Vagina (tissue), 2 donors: ENCODE measurements around the gene RAD50. TPM values are rescaled to one million over a fixed set of nuclear protein-coding genes. Genes with fewer than 3 reads are reported as not detected.
A peak's percentile ranks its signal among the peaks of the same experiment; 100 is the strongest.

ENCODE experiments used
- DNase-seq, 2 donors: peaks; one replicate each; pipeline ENCODE4 v3.0.0-alpha.2; 2017; ENCODE audit errors: extremely low spot score in 2 of 2
- H3K27ac ChIP-seq: fragments of 200-600 bp; sonication (generic); one replicate; pipeline ENCODE4 v1.5.1; 2019
- H3K27me3 ChIP-seq: fragments of 200-600 bp; sonication (generic); one replicate; pipeline ENCODE4 v1.5.1; 2019
- H3K36me3 ChIP-seq, 2 donors: fragments of 200-600 bp; sonication (generic); one replicate each; pipeline ENCODE4 v1.5.1; 2017 to 2019
- H3K4me1 ChIP-seq: fragments of 200-600 bp; sonication (generic); one replicate; pipeline ENCODE4 v1.5.1; 2019
- H3K4me3 ChIP-seq, 2 donors: fragments of 200-600 bp; sonication (generic); 1 replicate in 1 of 2; 2 replicates in 1 of 2; pipeline ENCODE4 v1.5.1; 2016 to 2019
- H3K9me3 ChIP-seq: fragments of 200-600 bp; sonication (generic); one replicate; pipeline ENCODE4 v1.5.1; 2019
- POLR2A ChIP-seq, 2 donors: fragments of 450-650 bp; IDR thresholded peaks; one replicate each; pipeline ENCODE4 v1.6.1; 2017; ENCODE audit warnings: antibody characterized with exemption in 2 of 2, mild to moderate bottlenecking in 2 of 2, moderate library complexity in 2 of 2
- POLR2AphosphoS5 ChIP-seq, 2 donors: sonication (generic); formaldehyde crosslinking; IDR thresholded peaks; one replicate each; pipeline ENCODE4 v1.9.0; 2017; ENCODE audit warnings: antibody characterized with exemption in 2 of 2, mild to moderate bottlenecking in 2 of 2, low read depth in 1 of 2; ENCODE audit not compliant: insufficient read depth in 1 of 2
- intact Hi-C: fragments of 100-400 bp; cut with DNase I; formaldehyde crosslinking; loops from one replicate; pipeline ENCODE4 v1.15.1; 2023
- total RNA-seq: library from RNA; depleted of rRNA; stranded (reverse); fragments of >200 nt; gene quantifications from one replicate; pipeline ENCODE4 v1.2.3, GENCODE V29; 2016
- TF ChIP-seq, protein P1 (sequence below), 3 experiments: fragments of 450-650 bp in 2 of 3; fragments of 200-600 bp in 1 of 3; sonication (generic) in 1 of 3; IDR thresholded peaks; one replicate each; pipeline ENCODE4 v1.5.1; 2017 to 2019; ENCODE audit warnings: antibody characterized with exemption in 3 of 3, mild to moderate bottlenecking in 2 of 3, moderate library complexity in 2 of 3

RAD50 gene
- total RNA-seq, 1 donor from 2014 or later = 29.0 TPM

DNA sequence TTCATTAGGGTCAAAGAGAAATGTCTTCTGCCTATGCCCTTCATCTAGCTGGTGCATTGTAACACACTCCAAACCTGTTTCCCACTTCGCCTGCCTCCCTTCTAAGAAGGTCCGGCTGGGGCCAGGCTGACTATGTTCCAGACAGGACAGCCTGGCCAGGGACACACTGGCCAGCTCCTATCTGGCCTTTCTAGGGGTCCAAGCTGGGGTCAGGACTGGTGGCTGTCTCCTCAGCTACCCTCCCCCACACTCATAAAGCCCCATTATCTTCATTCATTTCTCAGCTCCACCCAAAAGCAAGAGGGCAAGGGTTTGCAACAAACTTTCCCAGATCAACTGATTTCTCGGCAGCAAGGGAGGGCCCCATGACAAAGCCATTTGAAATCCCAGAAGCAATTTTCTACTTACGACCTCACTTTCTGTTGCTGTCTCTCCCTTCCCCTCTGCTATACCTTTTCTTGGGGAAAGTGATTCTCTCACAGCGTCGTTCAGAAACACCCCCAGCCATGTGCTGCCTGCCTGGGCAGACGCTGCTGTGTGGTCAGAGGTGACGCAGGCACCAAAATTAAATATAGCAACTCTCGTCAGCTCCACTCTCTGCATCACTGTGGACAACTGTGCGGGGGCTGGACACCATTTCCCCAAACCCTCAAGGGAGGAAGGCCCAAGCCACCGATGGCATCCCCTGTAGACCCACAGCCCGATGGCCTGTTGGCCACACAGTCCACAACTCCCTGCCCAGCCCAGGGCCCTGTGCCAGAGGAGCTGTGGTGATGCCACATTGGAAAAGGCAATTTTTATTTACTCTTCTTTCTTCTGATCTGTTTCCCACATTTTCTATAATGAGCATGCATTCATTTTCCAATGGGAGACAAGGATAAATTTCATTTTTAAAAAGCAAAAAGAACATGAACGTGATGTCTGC is 107.3 kb downstream of the RAD50 start:
- TF ChIP-seq POLR2AphosphoS5 (IDR thresholded peaks at IDR 0.05; ENCODE audit: insufficient read depth in 1 of 2, low read depth in 1 of 2) (no peak), POLR2A (IDR thresholded peaks at IDR 0.05) (no peak)
- TF ChIP-seq, protein P1, sequence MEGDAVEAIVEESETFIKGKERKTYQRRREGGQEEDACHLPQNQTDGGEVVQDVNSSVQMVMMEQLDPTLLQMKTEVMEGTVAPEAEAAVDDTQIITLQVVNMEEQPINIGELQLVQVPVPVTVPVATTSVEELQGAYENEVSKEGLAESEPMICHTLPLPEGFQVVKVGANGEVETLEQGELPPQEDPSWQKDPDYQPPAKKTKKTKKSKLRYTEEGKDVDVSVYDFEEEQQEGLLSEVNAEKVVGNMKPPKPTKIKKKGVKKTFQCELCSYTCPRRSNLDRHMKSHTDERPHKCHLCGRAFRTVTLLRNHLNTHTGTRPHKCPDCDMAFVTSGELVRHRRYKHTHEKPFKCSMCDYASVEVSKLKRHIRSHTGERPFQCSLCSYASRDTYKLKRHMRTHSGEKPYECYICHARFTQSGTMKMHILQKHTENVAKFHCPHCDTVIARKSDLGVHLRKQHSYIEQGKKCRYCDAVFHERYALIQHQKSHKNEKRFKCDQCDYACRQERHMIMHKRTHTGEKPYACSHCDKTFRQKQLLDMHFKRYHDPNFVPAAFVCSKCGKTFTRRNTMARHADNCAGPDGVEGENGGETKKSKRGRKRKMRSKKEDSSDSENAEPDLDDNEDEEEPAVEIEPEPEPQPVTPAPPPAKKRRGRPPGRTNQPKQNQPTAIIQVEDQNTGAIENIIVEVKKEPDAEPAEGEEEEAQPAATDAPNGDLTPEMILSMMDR (IDR thresholded peaks at IDR 0.05) = no peak
- H3K27me3 ChIP-seq = no peaks in the 10 kb centered on the region
- DNase-seq = no peak
- no peaks in the 10 kb centered on the region for H3K9me3 ChIP-seq
- H3K4me3 ChIP-seq = no peak overlapping the region
- no peaks in the 10 kb centered on the region for H3K36me3 ChIP-seq
- no peak overlapping the region for H3K27ac ChIP-seq
- no peaks in the 10 kb centered on the region for H3K4me1 ChIP-seq
- intact Hi-C loops = no loop called here

DNA sequence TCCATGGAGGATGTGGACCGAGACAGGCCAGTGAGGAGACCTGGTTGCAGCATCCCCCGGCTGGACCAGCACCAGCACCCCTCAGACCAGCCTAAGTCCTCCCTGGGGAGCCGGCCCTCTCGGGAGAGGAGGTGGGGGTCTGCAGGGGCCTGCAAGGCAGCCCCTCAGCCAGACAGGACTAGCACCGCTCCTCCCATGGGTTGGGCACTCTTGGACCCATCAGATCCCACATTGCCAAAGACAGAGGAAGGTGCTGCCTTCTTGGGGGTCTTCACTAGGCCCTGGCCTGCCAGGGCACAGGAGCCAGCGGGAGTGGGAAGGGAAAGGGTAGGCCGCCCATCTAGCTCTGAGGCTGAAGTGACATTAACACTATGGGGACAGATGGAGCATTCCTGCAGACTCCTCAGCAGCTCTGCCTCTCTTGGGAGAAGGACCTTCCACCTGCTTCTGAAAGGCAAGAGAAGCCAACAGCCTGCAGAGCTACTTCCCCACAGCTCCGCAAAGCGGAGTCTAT is 108.0 kb downstream of the RAD50 start:
- Histone ChIP-seq H3K4me1 (no peaks in the 10 kb centered on the region), H3K9me3 (no peaks in the 10 kb centered on the region), H3K36me3 (no peaks in the 10 kb centered on the region), H3K27me3 (no peaks in the 10 kb centered on the region), H3K4me3 (no peak overlapping the region), H3K27ac (no peak overlapping the region)
- no peak for TF ChIP-seq POLR2AphosphoS5 (IDR thresholded peaks at IDR 0.05; ENCODE audit: insufficient read depth in 1 of 2, low read depth in 1 of 2)
- intact Hi-C loops = no loop called here
- peak in 1 of 2 donors; percentile 77 for DNase-seq

DNA sequence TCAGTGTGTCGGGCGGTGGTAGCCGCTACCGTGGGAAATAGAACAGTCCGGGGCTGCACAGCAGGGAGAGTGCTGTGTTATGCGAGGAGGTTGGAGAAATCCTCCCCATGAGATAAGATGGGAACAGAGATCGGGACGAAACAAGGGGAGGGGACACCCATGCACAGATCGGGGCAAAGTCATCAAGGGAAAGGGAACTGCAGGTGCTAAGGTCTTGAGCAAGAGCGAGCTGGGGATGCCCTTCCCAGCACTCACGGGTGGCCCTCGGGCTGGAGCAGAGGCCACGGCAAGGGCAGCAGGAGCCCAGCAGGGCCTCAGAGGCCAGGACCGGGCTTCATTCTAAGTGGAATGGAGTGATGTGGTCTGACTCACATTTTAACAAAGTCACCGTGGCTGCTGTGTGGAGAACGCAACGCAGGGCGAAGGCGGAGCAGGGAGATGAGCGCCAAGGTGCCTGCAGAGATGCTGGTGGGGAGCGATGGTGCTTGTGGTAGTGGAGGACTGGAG is 108.8 kb downstream of the RAD50 start:
- TF ChIP-seq POLR2AphosphoS5 (IDR thresholded peaks at IDR 0.05; ENCODE audit: insufficient read depth in 1 of 2, low read depth in 1 of 2) (no peak), POLR2A (IDR thresholded peaks at IDR 0.05) (no peak)
- intact Hi-C loops = no loop called here

DNA sequence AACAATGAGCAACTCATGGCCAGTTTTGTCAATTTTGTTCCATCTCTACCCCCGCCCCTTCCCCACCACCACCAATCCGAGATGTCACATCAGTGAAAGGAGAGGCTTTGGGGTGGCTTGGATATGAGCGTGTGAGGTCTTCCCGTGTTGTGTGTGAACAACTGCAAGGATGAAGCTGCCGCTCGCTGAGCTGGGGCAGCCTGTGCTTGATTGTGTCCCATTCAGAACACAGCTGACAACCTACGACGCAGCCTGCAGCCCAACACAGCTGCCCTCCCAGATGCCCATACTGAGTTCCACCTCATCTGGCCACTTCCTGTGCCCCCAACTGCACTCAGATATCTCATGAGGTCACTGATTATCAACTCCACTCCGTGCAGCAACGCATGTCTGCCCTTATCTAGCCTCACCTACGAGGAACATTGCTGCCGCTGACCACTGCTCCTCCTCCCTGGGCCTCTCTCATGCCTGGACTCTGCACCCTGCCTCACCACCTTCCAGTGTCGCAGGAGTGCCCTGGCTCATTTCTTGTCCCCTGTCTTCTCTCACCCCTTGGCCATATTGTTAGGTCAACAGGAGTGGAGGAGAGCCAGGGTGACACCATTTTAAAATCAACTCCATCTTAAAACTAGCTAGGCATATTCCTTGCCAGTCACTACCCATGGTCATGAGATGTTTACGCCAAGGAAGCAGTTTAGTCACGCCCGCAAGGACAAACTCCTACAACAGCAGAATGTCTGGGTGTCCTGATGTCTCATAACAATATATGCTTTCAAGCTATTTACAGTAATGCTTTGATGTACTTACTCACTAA is 109.7 kb downstream of the RAD50 start:
- TF ChIP-seq POLR2AphosphoS5 (IDR thresholded peaks at IDR 0.05; ENCODE audit: insufficient read depth in 1 of 2, low read depth in 1 of 2) (no peak), POLR2A (IDR thresholded peaks at IDR 0.05) (no peak)
- TF ChIP-seq, protein P1 (IDR thresholded peaks at IDR 0.05) = no peak
- no peak overlapping the region for H3K27ac ChIP-seq
- no peaks in the 10 kb centered on the region for H3K9me3 ChIP-seq
- no peaks in the 10 kb centered on the region for H3K4me1 ChIP-seq
- H3K36me3 ChIP-seq = no peaks in the 10 kb centered on the region
- peak in 1 of 2 donors; percentile 75 for DNase-seq
- intact Hi-C loops = no loop called here
- no peak overlapping the region for H3K4me3 ChIP-seq
- H3K27me3 ChIP-seq = no peaks in the 10 kb centered on the region

More for the DNA sequence above, 108.8 kb downstream of the RAD50 start:
- Histone ChIP-seq H3K27ac (no peak overlapping the region), H3K4me1 (no peaks in the 10 kb centered on the region), H3K9me3 (no peaks in the 10 kb centered on the region), H3K36me3 (no peaks in the 10 kb centered on the region), H3K27me3 (no peaks in the 10 kb centered on the region), H3K4me3 (no peak overlapping the region)
- DNase-seq = peak in 1 of 2 donors; percentile 52

DNA sequence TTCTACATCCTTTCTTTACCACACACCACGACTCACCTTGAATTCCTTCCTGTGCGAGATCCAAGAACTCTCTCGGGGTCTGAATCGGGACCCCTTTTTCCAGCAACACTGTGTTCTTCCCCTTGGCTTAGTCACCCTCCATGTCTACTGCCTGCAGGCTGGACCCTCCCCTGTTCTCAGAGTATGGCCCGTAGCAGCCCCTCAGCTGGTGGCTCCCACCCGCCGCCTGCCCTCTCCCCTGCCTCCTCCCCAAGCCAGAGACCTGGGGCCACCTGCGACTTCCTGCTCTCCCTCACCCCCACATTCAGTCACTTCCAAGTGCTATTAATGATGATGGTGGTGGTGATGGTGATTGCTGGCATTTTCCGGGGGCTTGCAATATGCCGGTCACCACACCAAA is 110.5 kb downstream of the RAD50 start:
- no peak overlapping the region for H3K27ac ChIP-seq
- H3K27me3 ChIP-seq = no peaks in the 10 kb centered on the region
- no peak overlapping the region for H3K4me3 ChIP-seq
- TF ChIP-seq, protein P1 (IDR thresholded peaks at IDR 0.05) = no peak
- TF ChIP-seq POLR2A (IDR thresholded peaks at IDR 0.05) (no peak), POLR2AphosphoS5 (IDR thresholded peaks at IDR 0.05; ENCODE audit: insufficient read depth in 1 of 2, low read depth in 1 of 2) (no peak)
- intact Hi-C loops = no loop called here
- no peaks in the 10 kb centered on the region for H3K4me1 ChIP-seq
- H3K36me3 ChIP-seq = no peaks in the 10 kb centered on the region
- DNase-seq = no peak
- no peaks in the 10 kb centered on the region for H3K9me3 ChIP-seq
